Memory B cell (primary cell): Measurements from ENCODE around the gene HNRNPU.

Experiments
- ATAC-seq: fragments of 150-1000 bp; cut with Tn5 transposase; 2 replicates; pipeline ENCODE4 v1.10.0; 2021; ENCODE audit warnings: low read depth, mild to moderate bottlenecking, moderate library complexity
- DNase-seq, 2 donors: peaks; one replicate each; pipeline ENCODE4 v3.0.0; 2022; ENCODE audit warnings: low spot score in 2 of 2
- H3K27ac Mint-ChIP-seq: one replicate; pipeline ENCODE4 v1.8.0; 2022; ENCODE audit warnings: mild to moderate bottlenecking, moderate library complexity, mixed read lengths
- H3K27me3 Mint-ChIP-seq: one replicate; pipeline ENCODE4 v1.8.0; 2022; ENCODE audit warnings: mixed read lengths
- H3K36me3 Mint-ChIP-seq: one replicate; pipeline ENCODE4 v1.8.0; 2022; ENCODE audit warnings: mild to moderate bottlenecking, mixed read lengths
- H3K4me1 Mint-ChIP-seq: one replicate; pipeline ENCODE4 v1.8.0; 2022; ENCODE audit warnings: mixed read lengths
- H3K4me3 Mint-ChIP-seq: one replicate; pipeline ENCODE4 v1.8.0; 2022; ENCODE audit warnings: mild to moderate bottlenecking, moderate library complexity, mixed read lengths
- H3K9me3 Mint-ChIP-seq: one replicate; pipeline ENCODE4 v1.8.0; 2022; ENCODE audit warnings: mixed read lengths

Gene HNRNPU

DNA sequence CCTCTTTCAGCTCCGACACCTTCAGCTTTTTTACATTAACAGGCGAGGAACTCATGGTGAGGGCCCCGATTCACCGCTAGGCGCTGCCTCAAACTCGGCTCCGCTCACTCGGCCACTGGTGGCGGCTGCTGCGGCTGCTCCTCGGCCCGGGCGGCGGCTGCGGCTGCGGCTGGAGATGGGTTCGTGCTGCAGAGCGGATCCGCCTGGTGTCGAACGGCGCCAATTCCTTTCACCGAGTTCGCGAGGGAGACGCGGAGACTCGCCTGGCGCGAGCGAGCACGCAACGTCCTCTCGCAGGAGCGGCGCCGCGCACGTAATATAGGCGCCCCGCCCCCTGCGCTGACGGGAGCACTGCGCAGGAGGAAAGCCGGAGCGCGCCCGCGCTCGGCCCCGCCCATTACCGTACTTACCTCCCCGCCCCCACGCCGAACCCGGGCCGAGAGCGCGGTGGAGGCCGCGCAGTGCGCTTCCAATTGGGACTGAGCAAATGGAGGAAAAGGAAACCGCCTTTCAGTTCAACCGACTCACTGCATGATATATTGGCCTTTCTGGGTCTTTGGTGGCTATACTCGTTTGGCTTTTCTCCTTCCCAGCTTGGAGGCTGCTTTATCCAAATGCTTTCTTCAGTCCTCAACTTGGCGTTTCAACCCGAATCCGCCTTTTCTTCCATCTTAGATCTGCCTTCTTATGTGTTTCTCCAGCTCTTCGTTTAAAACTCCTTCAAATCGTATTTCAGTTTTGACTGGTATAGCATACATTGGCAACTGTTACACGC, at the start of gene HNRNPU:
TSS of gene HNRNPU (minus strand) at position 291 of the 775 bp plus-strand sequence. CDS start at position 55, 236 bp downstream.
- peak; percentile 66 for ATAC-seq
- DNase-seq = peak; percentile 95 to 98
- H3K36me3 Mint-ChIP-seq = peaks cover 15% of the 10 kb centered on the region
- H3K27me3 Mint-ChIP-seq = no peaks in the 10 kb centered on the region
- H3K4me1 Mint-ChIP-seq = peaks cover 21% of the 10 kb centered on the region
- no peaks in the 10 kb centered on the region for H3K9me3 Mint-ChIP-seq
- H3K27ac Mint-ChIP-seq = peak within 1 kb of the TSS; percentile 99
- H3K4me3 Mint-ChIP-seq = peak within 1 kb of the TSS; percentile 95

DNA sequence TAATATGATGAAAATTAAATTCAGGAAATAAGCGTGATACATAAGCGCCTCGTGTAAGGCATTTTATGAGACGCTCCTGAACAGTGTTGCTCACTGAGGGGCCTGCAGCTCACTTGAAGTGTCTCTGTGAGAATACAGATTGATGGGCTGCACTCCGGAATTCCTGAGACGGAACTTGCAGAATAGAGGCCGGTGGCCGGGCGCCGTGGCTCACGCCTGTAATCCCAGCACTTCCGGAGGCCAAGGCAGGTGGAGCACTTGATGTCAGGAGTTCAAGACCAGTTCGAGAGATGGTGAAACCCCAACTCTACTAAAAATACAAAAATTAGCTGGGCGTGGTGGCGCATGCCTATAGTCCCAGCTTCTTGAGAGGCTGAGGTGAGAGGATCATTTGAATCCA, 49.5 kb upstream of the HNRNPU start:
- Mint-ChIP-seq H3K4me1 (peaks cover 3% of the 10 kb centered on the region), H3K4me3 (no peak overlapping the region), H3K36me3 (no peaks in the 10 kb centered on the region), H3K27ac (no peak overlapping the region), H3K27me3 (no peaks in the 10 kb centered on the region), H3K9me3 (no peaks in the 10 kb centered on the region)
- ATAC-seq = no peak
- DNase-seq = no peak

DNA sequence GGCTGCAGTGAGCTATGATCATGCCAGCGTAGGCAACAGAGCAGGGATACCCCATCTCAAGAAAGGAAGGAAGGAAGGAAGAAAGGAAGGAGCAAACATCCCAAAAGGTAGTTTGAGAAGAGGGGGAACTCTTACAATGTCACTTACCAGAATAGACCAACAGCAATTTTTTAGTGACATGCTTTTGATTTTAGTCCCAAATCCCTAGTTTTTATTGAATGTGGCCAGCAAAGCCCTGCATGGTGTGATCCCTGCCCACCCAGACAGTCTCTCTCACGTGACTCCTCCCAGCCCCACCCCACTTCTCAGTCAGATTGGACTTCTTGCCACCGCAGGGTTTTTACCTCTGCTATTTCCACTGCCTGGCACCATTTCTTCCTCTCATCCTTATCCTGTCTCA, 39.8 kb upstream of the HNRNPU start:
- DNase-seq (no peak), ATAC-seq (no peak)
- H3K27me3 Mint-ChIP-seq = no peaks in the 10 kb centered on the region
- no peaks in the 10 kb centered on the region for H3K9me3 Mint-ChIP-seq
- H3K4me1 Mint-ChIP-seq = peaks cover 2% of the 10 kb centered on the region
- no peak overlapping the region for H3K27ac Mint-ChIP-seq
- no peak overlapping the region for H3K4me3 Mint-ChIP-seq
- no peaks in the 10 kb centered on the region for H3K36me3 Mint-ChIP-seq

DNA sequence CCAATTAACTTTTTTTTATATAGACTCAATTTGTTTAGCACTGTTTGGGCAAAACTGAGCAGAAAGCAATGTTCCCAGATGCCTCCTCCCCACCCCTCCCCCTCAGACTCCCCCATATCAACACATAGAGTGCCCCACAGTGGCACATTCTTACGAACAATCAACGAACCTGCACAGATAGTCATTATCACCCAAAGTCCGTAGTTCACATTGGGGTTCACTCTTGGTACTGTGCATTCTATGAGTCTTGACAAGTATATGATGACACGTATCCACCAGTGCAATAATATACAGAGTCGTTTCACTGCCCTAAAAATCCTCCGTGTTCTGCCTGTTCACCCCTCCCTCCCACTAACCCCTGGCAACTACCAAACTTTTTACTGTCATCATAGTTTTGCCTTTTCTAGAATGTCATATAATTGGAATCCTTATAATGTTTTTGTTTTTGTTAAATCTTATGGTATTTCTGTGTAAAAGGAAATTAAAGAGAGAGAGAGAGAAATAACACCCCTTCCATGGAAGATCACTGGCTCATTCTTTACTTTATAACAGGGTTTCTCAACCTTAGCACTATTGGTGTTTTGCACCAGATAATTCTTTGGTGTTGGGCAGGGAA, 37.2 kb upstream of the HNRNPU start:
- peaks cover 2% of the 10 kb centered on the region for H3K4me1 Mint-ChIP-seq
- H3K27ac Mint-ChIP-seq = no peak overlapping the region
- no peaks in the 10 kb centered on the region for H3K36me3 Mint-ChIP-seq
- H3K27me3 Mint-ChIP-seq = peaks cover under 1% of the 10 kb centered on the region
- no peak overlapping the region for H3K4me3 Mint-ChIP-seq
- ATAC-seq (no peak), DNase-seq (no peak)
- no peaks in the 10 kb centered on the region for H3K9me3 Mint-ChIP-seq

DNA sequence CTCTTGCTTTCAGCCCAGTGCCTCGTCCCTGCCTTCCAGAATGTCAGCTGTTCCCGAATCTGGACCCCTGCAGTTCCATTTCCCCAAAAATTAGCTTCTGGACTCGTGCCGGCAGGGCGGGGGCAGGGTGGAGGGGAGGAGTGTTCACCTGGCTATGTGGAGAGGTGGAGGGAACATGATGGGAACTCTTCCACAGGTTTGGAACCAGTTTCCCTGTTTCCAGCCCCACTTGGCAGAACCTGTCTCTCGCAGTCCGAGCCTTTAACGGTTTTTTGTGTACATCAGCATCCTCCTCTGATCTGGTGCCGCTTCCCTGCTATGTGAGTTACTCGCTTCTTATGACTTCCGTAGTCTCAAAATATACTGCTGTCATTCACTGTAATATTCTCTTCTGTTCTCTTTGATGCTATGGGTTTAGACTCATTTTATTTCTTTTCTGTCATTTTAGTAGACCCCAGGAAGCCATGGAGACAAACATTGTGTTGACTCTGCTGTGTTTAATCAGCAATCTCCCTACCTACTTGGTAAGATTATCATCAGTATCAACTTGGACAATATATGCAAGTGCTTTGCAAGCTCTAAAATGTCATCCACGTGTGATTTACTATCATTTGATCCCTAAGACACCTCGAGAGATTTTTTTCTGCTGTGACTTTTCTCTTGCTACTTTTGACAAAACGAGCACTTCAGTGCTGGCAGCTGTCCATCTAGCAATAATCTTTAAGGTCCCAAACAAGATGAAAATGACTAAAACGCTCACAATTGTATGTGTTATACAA, 33.3 kb upstream of the HNRNPU start:
- DNase-seq = no peak
- Mint-ChIP-seq H3K9me3 (no peaks in the 10 kb centered on the region), H3K27ac (no peak overlapping the region), H3K4me3 (no peak overlapping the region), H3K36me3 (no peaks in the 10 kb centered on the region), H3K27me3 (peaks cover 5% of the 10 kb centered on the region), H3K4me1 (no peaks in the 10 kb centered on the region)
- no peak for ATAC-seq

DNA sequence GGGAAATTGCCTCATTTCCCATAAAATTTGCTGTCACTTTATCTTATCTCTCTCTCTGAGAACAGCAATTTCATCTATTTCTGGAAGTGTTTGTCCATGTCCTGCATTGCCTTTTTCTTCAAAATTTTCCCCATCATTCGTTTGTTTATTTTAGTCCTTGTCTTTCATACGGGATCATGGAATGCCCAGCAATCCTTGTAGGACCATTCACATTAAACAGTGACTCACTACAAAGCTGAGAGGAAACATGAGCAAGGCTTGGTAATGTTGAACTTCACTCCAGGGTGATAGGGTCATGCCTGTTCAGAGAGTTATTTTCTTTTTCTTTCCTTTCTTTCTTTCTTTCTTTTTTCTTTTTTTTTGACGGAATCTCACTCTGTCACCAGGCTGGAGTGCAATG, 32.2 kb upstream of the HNRNPU start:
- ATAC-seq = no peak

DNA sequence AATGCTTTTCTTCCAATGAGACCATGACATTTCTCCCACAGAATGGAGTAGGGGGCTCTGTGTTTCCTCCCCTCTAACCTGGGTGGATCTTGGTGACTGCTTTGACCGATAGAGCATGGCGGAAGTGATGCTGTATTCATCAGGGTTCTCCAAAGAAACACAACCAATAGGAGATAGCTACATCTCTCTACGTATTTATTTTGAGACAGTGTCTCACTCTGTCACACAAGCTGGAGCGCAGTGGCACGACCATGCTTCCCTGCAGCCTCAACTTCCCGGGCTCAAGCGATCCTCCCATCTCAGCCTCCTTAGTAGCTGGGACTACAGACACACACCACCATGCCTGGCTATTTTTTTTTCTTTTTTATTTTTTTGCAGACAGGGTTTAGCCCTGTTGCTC, 29.5 kb upstream of the HNRNPU start:
- H3K9me3 Mint-ChIP-seq = peaks cover 2% of the 10 kb centered on the region
- DNase-seq = no peak
- H3K27ac Mint-ChIP-seq = no peak overlapping the region
- H3K4me1 Mint-ChIP-seq = no peaks in the 10 kb centered on the region
- ATAC-seq = no peak
- peaks cover 5% of the 10 kb centered on the region for H3K27me3 Mint-ChIP-seq
- H3K4me3 Mint-ChIP-seq = no peak overlapping the region
- H3K36me3 Mint-ChIP-seq = no peaks in the 10 kb centered on the region

More for the DNA sequence above, 32.2 kb upstream of the HNRNPU start:
- Mint-ChIP-seq H3K36me3 (no peaks in the 10 kb centered on the region), H3K9me3 (no peaks in the 10 kb centered on the region), H3K27me3 (peaks cover 5% of the 10 kb centered on the region), H3K4me3 (no peak overlapping the region), H3K4me1 (no peaks in the 10 kb centered on the region), H3K27ac (no peak overlapping the region)
- DNase-seq = no peak

DNA sequence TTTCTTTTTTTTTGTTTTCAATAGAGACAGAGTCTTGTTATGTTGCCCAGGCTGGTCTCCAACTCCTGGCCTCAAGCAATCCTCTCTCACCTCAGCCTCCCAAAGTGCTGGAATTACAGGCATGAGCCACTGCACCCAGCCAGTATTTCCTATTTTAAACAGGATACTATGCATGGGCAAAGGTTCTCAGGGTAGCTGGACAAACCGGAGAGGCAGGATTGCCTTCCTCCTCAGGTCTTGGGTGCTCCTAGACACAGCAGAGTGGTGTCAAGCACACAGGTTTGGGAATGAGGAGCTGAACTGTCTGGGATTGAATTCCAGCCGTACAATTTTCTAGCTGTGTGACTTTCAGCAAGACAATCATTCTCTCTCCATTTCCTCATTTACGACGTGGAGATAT, 22.9 kb upstream of the HNRNPU start:
- H3K27ac Mint-ChIP-seq = no peak overlapping the region
- no peaks in the 10 kb centered on the region for H3K36me3 Mint-ChIP-seq
- ATAC-seq (no peak), DNase-seq (no peak)
- H3K9me3 Mint-ChIP-seq = peaks cover 2% of the 10 kb centered on the region
- no peaks in the 10 kb centered on the region for H3K4me1 Mint-ChIP-seq
- H3K27me3 Mint-ChIP-seq = peaks cover 2% of the 10 kb centered on the region
- no peak overlapping the region for H3K4me3 Mint-ChIP-seq

DNA sequence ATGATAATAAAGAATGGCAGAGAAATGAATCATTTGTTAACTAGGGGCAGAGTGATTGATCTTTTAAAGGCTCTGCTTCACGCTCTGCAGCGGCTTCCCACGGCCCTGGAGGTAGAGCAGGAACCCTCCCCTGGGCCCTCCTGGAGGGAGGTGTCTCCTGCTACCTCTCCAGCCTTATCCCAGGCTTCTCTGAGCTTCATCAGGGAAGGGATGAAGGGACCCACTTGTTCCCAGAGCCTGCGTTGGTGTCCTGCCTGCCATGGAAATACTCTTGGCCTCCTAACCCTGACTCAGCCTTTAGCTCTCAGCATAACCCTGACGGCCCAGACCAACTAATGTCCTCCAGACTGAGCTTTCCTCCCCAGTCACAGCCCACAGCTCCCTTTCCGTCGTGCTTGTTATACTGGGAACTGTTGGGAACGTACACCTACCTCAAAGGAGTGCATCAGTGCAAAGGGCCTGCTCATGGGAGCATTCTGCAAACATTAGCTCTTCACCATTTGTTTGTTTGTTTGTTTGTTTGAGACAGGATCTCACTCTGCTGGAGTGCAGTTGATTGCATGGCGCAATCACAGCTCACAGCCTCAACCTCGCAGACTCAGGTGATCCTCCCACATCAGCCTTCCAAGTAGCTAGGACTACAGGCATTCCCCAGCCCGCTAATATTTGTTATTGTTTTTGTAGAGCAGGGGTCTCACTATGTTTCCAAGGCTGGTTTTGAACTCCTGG, 17.4 kb upstream of the HNRNPU start:
- Mint-ChIP-seq H3K27ac (no peak overlapping the region), H3K4me3 (no peak overlapping the region)
- no peak for ATAC-seq

DNA sequence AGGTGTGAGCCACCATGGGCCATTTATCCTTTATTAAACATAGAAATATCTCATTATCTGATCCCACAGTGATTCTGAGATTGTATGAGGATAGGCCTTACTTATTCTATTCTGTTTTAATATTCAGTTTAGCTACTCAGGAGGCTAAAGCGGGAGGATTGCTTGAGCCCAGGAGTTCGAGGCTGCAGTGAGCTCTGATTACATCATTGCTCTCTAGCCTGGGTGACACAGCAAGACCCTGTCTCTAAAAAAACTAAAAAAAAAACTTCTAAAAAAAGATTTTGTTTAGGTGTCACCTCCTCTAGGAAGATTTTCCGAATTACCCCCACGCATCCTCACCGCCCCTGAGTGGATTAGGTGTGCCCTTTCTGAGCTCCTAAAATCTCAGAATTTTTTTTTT, 14.3 kb upstream of the HNRNPU start:
- H3K27me3 Mint-ChIP-seq = peaks cover 5% of the 10 kb centered on the region
- ATAC-seq = no peak
- H3K27ac Mint-ChIP-seq = no peak overlapping the region
- peaks cover 3% of the 10 kb centered on the region for H3K4me1 Mint-ChIP-seq
- no peaks in the 10 kb centered on the region for H3K36me3 Mint-ChIP-seq
- no peak overlapping the region for H3K4me3 Mint-ChIP-seq
- no peak for DNase-seq
- H3K9me3 Mint-ChIP-seq = no peaks in the 10 kb centered on the region

More for the DNA sequence above, 17.4 kb upstream of the HNRNPU start:
- peaks cover 7% of the 10 kb centered on the region for H3K27me3 Mint-ChIP-seq
- H3K4me1 Mint-ChIP-seq = peaks cover 3% of the 10 kb centered on the region
- no peaks in the 10 kb centered on the region for H3K9me3 Mint-ChIP-seq
- H3K36me3 Mint-ChIP-seq = no peaks in the 10 kb centered on the region
- DNase-seq = no peak

DNA sequence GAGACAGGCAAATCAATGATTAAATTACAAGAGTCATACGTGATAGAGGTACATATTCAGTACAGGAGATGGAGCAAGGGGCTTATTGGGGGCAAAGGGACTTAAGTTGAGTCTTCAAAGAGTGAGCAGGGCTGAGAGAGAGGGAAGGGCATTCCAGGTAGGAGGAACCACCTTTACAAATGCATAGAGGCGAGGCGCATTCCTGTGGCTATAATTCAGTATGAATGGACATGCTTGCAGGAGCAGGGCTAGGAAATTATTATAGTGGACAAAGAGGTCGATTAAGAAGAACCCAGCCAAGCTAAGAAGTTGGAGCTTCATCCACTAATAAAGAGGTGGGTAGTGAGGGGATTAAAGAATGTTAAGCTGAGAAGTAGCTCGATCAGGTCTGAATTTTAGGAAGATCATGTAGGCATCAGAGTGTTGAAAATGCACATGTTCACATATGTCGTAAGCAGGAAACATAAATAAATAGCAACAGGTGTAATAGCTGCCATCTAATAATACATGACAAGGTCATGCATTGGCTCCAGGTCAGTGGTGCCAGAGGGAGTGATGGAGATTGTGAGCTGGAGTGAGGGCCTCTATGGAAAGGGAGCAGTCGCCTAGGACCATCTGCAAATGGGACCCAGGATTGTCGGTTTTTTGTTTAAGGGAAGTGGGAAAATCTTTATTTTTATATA, 12.0 kb upstream of the HNRNPU start:
- no peak for DNase-seq
- H3K27ac Mint-ChIP-seq = no peak overlapping the region
- H3K4me3 Mint-ChIP-seq = no peak overlapping the region
- H3K36me3 Mint-ChIP-seq = no peaks in the 10 kb centered on the region
- H3K4me1 Mint-ChIP-seq = peaks cover 3% of the 10 kb centered on the region
- H3K27me3 Mint-ChIP-seq = peaks cover 2% of the 10 kb centered on the region
- H3K9me3 Mint-ChIP-seq = no peaks in the 10 kb centered on the region
- no peak for ATAC-seq

DNA sequence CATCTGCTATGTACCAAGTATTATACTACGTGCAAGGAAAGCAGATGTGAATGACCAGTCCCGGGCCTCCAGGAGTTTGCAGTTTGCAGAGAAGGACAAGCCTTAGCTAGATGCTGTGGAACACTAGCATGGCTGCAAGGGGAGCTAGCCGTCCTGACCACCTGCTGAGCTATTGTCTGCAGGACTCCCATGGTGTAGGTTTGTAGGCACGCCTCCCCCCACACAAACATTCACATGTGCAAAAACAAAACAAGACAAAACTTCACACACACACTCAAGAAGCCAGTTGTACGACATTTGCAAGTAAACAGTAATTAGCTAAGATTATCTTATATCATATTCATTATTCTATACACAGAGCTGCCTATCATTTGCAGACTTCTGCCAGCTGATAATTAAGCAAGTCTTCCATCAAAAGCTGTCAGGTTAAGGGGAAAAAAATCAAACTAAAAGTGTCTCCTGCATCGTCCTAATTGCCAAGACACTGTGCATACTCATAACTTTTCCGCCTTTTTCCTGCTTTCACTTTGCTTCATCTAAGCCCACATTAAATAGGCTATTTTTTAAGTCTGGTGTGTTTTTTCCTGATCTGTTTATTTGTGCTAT, 10.7 kb upstream of the HNRNPU start:
- peaks cover 2% of the 10 kb centered on the region for H3K27me3 Mint-ChIP-seq
- no peak for DNase-seq
- no peaks in the 10 kb centered on the region for H3K36me3 Mint-ChIP-seq
- no peaks in the 10 kb centered on the region for H3K9me3 Mint-ChIP-seq
- no peak for ATAC-seq
- peaks cover 3% of the 10 kb centered on the region for H3K4me1 Mint-ChIP-seq
- no peak overlapping the region for H3K4me3 Mint-ChIP-seq
- no peak overlapping the region for H3K27ac Mint-ChIP-seq

DNA sequence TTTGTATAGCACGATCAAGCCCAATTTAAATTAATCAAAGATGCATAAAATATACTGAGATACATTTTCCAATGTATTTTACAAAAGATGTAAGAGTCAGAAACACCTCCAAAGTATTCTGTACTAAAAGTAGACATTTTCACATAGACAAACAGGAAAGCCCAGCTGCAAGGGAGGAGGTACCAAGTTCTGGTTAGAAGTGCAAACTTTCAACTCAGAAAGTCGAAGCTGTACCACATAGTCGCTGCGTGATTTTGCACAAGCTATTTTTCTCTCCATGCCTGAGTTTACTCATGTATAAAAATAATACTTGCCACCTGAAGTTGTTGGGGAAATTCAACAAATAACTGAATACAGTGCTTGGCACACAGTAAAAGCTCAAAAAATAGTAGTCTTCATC, 5.6 kb upstream of the HNRNPU start:
- Mint-ChIP-seq H3K4me3 (no peak overlapping the region), H3K4me1 (peaks cover under 1% of the 10 kb centered on the region), H3K27ac (no peak overlapping the region), H3K9me3 (no peaks in the 10 kb centered on the region), H3K27me3 (no peaks in the 10 kb centered on the region), H3K36me3 (no peaks in the 10 kb centered on the region)
- ATAC-seq (no peak), DNase-seq (no peak)
